ENCODE results near the gene C6orf132. TPM values are rescaled to one million over a fixed set of nuclear protein-coding genes. Genes with fewer than 3 reads are reported as not detected.

The C6orf132 gene
- total and polyA plus RNA-seq, 2 experiments from 2014 or later, result 22.2 to 40.9 TPM

GRCh38 chr6:42158011-42158410 lies 15.6 kb upstream of the C6orf132 start:
- TF ChIP-seq ZNF114 (CRISPR knock-in tag; IDR thresholded peaks at IDR 0.05) (no peak), NANOG (IDR thresholded peaks at IDR 0.05; ENCODE audit: borderline replicate concordance) (no peak), STAT1 (IDR thresholded peaks at IDR 0.05; ENCODE audit: unreplicated experiment) (no peak), CREB1 (CRISPR knock-in tag; IDR thresholded peaks at IDR 0.05; ENCODE audit: low read depth) (no peak), EZH2phosphoT487 (IDR thresholded peaks at IDR 0.05; ENCODE audit: unreplicated experiment) (no peak), REST (IDR thresholded peaks at IDR 0.05; ENCODE audit: unreplicated experiment) (no peak), POLR2AphosphoS5 (IDR thresholded peaks at IDR 0.05; ENCODE audit: low read depth) (no peak), ETS1 (IDR thresholded peaks at IDR 0.05) (no peak), ZNF462 (CRISPR knock-in tag; IDR thresholded peaks at IDR 0.05) (no peak), EZH2 (IDR thresholded peaks at IDR 0.05; ENCODE audit: low read depth, unreplicated experiment) (no peak), CTCF (conservative IDR thresholded peaks at IDR 0.05; ENCODE audit: low read depth in 2 of 2) (no peak), JUNB (IDR thresholded peaks at IDR 0.05; ENCODE audit: unreplicated experiment) (no peak)
- Histone ChIP-seq H3K4me3 (no peak overlapping the region), H3K36me3 (ENCODE audit: insufficient read depth) (no peaks in the 10 kb centered on the region), H4K20me1 (replicated peaks; ENCODE audit: insufficient read depth) (no peaks in the 10 kb centered on the region), H3K79me2 (replicated peaks; ENCODE audit: insufficient read depth) (no peaks in the 10 kb centered on the region), H3K4me2 (no peak overlapping the region), H3F3A (replicated peaks; ENCODE audit: low read depth) (no peaks in the 10 kb centered on the region; the same call in 1 of the 2 replicates), H3K4me1 (ENCODE audit: insufficient read depth) (peaks cover 11% of the 10 kb centered on the region), H2AFZ (no peak overlapping the region), H3K27ac (ENCODE audit: low read depth) (no peak overlapping the region), H3K9me2 (ENCODE audit: insufficient read depth) (no peaks in the 10 kb centered on the region), H3K27me3 (ENCODE audit: insufficient read depth) (no peaks in the 10 kb centered on the region)
- H3K27me3 Mint-ChIP-seq (ENCODE audit: insufficient read depth, low read depth, poor library complexity), result peaks cover 16% of the 10 kb centered on the region
- DNase-seq (ENCODE audit: low spot score) (no peak), ATAC-seq (no peak)
- H3K27ac Mint-ChIP-seq, result no peak overlapping the region
- peaks cover 35% of the 10 kb centered on the region for H3K4me1 Mint-ChIP-seq
- no peak overlapping the region for H3K4me3 Mint-ChIP-seq
- no peaks in the 10 kb centered on the region for H3K36me3 Mint-ChIP-seq (ENCODE audit: low read depth)
- no peaks in the 10 kb centered on the region for H3K9me3 Mint-ChIP-seq
